GM12878 (cell line): ENCODE measurements around the gene ZC3H6. TPM values are rescaled to one million over a fixed set of nuclear protein-coding genes. Genes with fewer than 3 reads are reported as not detected.
"Not testable (repeated sequence)": the region's sequence is repeated elsewhere in the genome, so short reads cannot be mapped to it uniquely, and the experiment has no call there.

Experiments
- ATAC-seq: fragments of 200-7000 bp; cut with Tn5 transposase; 3 replicates; pipeline ENCODE4 v1.9.1; 2020; ENCODE audit warnings: mild to moderate bottlenecking, moderate library complexity
- BruUV-seq: library from RNA; stranded (reverse); fragments of 400-500 nt; replicated peaks from 2 replicates; lab custom pipeline; 2021; lab: Mats Ljungman, UMichigan
- CTCF ChIA-PET: fragments of 300-600 bp; sonication (Branson Sonifier 250); formaldehyde crosslinking; extraction: SDS; loops from one replicate; lab custom pipeline; 2021; ENCODE audit warnings: inconsistent platforms; lab: Yijun Ruan, JAX
- POLR2A ChIA-PET: fragments of 350-600 bp; formaldehyde crosslinking; extraction: SDS; loops from one replicate; lab custom pipeline; 2021; ENCODE audit warnings: inconsistent platforms; lab: Charles Lee
- RAD21 ChIA-PET: fragments of 300-600 bp; sonication (Branson Sonifier 250); formaldehyde crosslinking; loops from one replicate; lab custom pipeline; 2023; ENCODE audit warnings: antibody characterized with exemption; ENCODE audit not compliant: unreplicated experiment; lab: Charles Lee
- SMC1A ChIA-PET: fragments of 300-600 bp; sonication (Branson Sonifier 250); formaldehyde crosslinking; loops from one replicate; lab custom pipeline; 2023; ENCODE audit not compliant: unreplicated experiment, uncharacterized antibody; lab: Charles Lee
- DNase-seq: peaks from one replicate; pipeline ENCODE4 v3.0.0-alpha.2; 2011; ENCODE audit warnings: low read depth, low spot score
- FAIRE-seq: peaks from 3 replicates; lab custom pipeline; 2011; peaks lifted over from hg19 to GRCh38; lab: Jason Lieb, UNC
- H2AFZ ChIP-seq: 2 replicates; pipeline ENCODE4 v1.6.0; 2011; ENCODE audit warnings: low read depth, low read length, control low read depth; ENCODE audit not compliant: control insufficient read depth
- H3K27ac ChIP-seq: 2 replicates; pipeline ENCODE4 v1.5.1; 2011; ENCODE audit warnings: control low read depth; ENCODE audit not compliant: control insufficient read depth, insufficient read depth
- H3K27me3 ChIP-seq, 2 experiments: replicated peaks in 1 of 2; 2 replicates each; pipeline versions ENCODE4 v1.6.0 to v1.6.1; 2011; ENCODE audit warnings: low read length in 1 of 2; ENCODE audit not compliant: control insufficient read depth in 2 of 2, insufficient read depth in 2 of 2
- H3K36me3 ChIP-seq, 2 experiments: 2 replicates each; pipeline ENCODE4 v1.5.1; 2011; ENCODE audit warnings: low read length in 1 of 2; ENCODE audit not compliant: control insufficient read depth in 2 of 2, insufficient read depth in 2 of 2
- H3K4me1 ChIP-seq: 2 replicates; pipeline ENCODE4 v1.6.1; 2011; ENCODE audit warnings: mild to moderate bottlenecking, low read length, moderate library complexity, mixed read lengths; ENCODE audit not compliant: control insufficient read depth, insufficient read depth
- H3K4me2 ChIP-seq: 2 replicates; pipeline ENCODE4 v1.6.0; 2011; ENCODE audit warnings: control low read depth; ENCODE audit not compliant: control insufficient read depth, insufficient read depth
- H3K4me3 ChIP-seq: fragments of 200-600 bp; sonication (generic); 2 replicates; pipeline ENCODE4 v1.5.1; 2016
- H3K79me2 ChIP-seq: 2 replicates; pipeline ENCODE4 v1.6.0; 2011; ENCODE audit warnings: low read length; ENCODE audit not compliant: control insufficient read depth, insufficient read depth
- H3K9ac ChIP-seq: 2 replicates; pipeline ENCODE4 v1.8.0; 2011; ENCODE audit warnings: low read length, control low read depth, mixed read lengths; ENCODE audit not compliant: control insufficient read depth, insufficient read depth
- H3K9me3 ChIP-seq: replicated peaks from 3 replicates; pipeline ENCODE4 v1.5.1; 2011; ENCODE audit warnings: mild to moderate bottlenecking, low read length; ENCODE audit not compliant: control insufficient read depth, insufficient read depth
- H4K20me1 ChIP-seq: 2 replicates; pipeline ENCODE4 v1.6.0; 2011; ENCODE audit not compliant: control insufficient read depth, insufficient read depth
- LARP7 ChIP-seq: fragments of 450-650 bp; IDR thresholded peaks from 2 replicates; pipeline ENCODE4 v1.6.1; 2017; ENCODE audit warnings: mild to moderate bottlenecking
- MTA3 ChIP-seq: IDR thresholded peaks from 2 replicates; pipeline ENCODE4 v1.6.1; 2012; ENCODE audit warnings: low read length, inconsistent platforms, borderline replicate concordance
- MYC ChIP-seq: IDR thresholded peaks from 2 replicates; pipeline ENCODE4 v1.6.1; 2011; ENCODE audit warnings: mild to moderate bottlenecking, low read length, moderate library complexity, inconsistent platforms; ENCODE audit not compliant: insufficient read depth, insufficient replicate concordance, insufficient read length, severe bottlenecking
- NFYB ChIP-seq: IDR thresholded peaks from 2 replicates; pipeline ENCODE4 v1.6.1; 2011; ENCODE audit warnings: low read depth, mild to moderate bottlenecking, low read length, improper control_type of control experiment, moderate library complexity; ENCODE audit not compliant: insufficient read depth
- RFX5 ChIP-seq: IDR thresholded peaks from 2 replicates; pipeline ENCODE4 v1.6.1; 2011; ENCODE audit warnings: low read depth, low read length, improper control_type of control experiment
- SMARCA5 ChIP-seq: fragments of 450-650 bp; IDR thresholded peaks from 2 replicates; pipeline ENCODE4 v1.6.1; 2017; ENCODE audit warnings: mild to moderate bottlenecking
- ZNF622 ChIP-seq: fragments of 450-650 bp; IDR thresholded peaks from 2 replicates; pipeline ENCODE4 v1.6.1; 2017; ENCODE audit warnings: mild to moderate bottlenecking, inconsistent platforms
- WGBS: methylation state at CpG from one replicate; pipeline ENCODE4 v1.1.6; 2016; ENCODE audit warnings: low lambda C conversion rate; ENCODE audit not compliant: insufficient replicate concordance, insufficient coverage; ENCODE audit errors: missing lambda C conversion rate; 5-methylcytosine and 5-hydroxymethylcytosine counted together
- in situ Hi-C: fragments of 300-500 bp; cut with MboI; formaldehyde crosslinking; loops from 9 replicates; pipeline ENCODE4 v1.14.3; 2018; ENCODE audit warnings: mixed read lengths
- intact Hi-C: fragments of 100-400 bp; cut with micrococcal nuclease; formaldehyde crosslinking; loops from one replicate; pipeline ENCODE4 v1.14.2; 2022; ENCODE audit not compliant: unreplicated experiment
- polyA plus RNA-seq, 11 experiments: library from polyadenylated mRNA; depleted of rRNA in 4 of 11; unstranded in 6 of 11; stranded (reverse) in 5 of 11; fragments of >200 nt; fragmentation: Nextera tagmentation in 4 of 11; fragmentation: Illumina TruSeq in 1 of 11; extraction: Ambion mirVana in 4 of 11; extraction: Trizol in 1 of 11; gene quantifications; 1 replicate in 1 of 11; 2 replicates in 10 of 11; pipeline versions ENCODE4 v1.2.1 to v1.2.3, GENCODE V29; 2011 to 2016; ENCODE audit warnings: inconsistent platforms in 2 of 11, missing spikeins in 2 of 11, low read depth in 1 of 11
- total RNA-seq, 4 experiments: library from RNA; depleted of rRNA in 3 of 4; stranded (reverse); fragments of >200 nt in 3 of 4; fragmentation: Illumina TruSeq in 1 of 4; extraction: Trizol in 1 of 4; gene quantifications; 2 replicates each; pipeline versions ENCODE4 v1.2.1 to v1.2.3, GENCODE V29; 2013 to 2021
- TF ChIP-seq, protein P1 (sequence below): IDR thresholded peaks from 2 replicates; pipeline ENCODE4 v1.6.1; 2012; ENCODE audit warnings: low read depth, low read length, improper control_type of control experiment

ZC3H6 gene
- total and polyA plus RNA-seq, 10 of the 15 experiments (the other 5 are each of a cell fraction or from before 2014, with no cell fraction given) = 0.53 to 4.7 (median 1.9) TPM

DNA sequence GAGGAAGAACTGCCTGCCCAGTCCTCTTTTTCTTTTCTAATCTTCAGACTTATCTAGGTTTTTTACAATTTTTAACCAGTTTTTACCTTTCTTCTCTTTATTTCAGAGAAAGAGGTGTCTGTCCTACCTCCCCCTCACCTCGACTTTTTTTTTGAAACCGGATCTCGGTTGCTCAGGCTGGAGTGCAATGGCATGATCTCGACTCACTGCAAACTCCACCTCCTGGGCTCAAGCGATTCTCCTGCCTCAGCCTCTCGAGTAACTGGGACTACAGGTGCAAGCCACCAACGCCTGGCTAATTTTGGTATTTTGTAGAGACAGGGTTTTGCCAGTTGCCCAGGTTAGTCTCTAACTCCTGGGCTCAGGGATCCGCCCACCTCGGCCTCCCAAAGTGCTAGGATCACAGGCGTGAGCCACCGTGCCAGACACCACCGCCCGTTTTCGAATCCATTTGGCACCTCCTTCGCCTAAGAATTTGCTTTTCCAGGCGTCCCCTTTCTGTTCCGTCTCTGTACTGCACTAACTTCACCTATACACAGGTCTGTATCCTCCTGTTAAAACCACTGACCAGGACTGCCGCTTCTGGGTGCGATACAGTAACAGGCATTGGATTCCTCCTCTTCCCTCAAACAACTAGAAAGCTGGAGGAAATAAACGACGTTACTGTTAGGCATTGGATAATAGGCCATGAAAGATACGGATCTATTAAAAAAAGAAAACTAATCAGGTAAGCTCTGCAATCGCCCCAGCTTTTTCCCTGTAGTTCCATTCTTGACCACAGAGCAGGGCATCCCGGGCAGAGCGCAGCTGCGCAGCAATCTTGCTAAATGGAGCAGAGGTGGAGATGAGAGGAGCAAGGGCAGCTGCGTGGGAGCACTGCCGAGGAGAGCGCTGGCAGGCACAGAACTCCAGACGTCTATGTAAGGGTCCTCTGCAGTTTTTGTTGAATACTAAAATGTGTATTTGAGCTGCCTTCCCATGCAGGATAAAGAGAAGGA lies 69.9 kb downstream of the ZC3H6 start:
- Histone ChIP-seq H3K36me3 (no peaks in the 10 kb centered on the region), H3K9me3 (no peaks in the 10 kb centered on the region), H3K79me2 (no peaks in the 10 kb centered on the region)
- ATAC-seq = no peak
- POLR2A ChIA-PET = no interaction called here
- TF ChIP-seq, protein P1, sequence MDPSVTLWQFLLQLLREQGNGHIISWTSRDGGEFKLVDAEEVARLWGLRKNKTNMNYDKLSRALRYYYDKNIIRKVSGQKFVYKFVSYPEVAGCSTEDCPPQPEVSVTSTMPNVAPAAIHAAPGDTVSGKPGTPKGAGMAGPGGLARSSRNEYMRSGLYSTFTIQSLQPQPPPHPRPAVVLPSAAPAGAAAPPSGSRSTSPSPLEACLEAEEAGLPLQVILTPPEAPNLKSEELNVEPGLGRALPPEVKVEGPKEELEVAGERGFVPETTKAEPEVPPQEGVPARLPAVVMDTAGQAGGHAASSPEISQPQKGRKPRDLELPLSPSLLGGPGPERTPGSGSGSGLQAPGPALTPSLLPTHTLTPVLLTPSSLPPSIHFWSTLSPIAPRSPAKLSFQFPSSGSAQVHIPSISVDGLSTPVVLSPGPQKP = no peak
- TF ChIP-seq MTA3 (no peak), LARP7 (no peak), MYC (no peak), ZNF622 (no peak), SMARCA5 (no peak), RFX5 (no peak), NFYB (no peak)
- TF ChIP-seq, all 136 proteins: peak for 0
- WGBS = 87% methylated on average over 30 of the region's 30 CpGs
- Histone ChIP-seq H4K20me1 (no peaks in the 10 kb centered on the region), H2AFZ (no peak overlapping the region), H3K4me3 (no peak overlapping the region), H3K27me3 (no peaks in the 10 kb centered on the region), H3K4me2 (no peak overlapping the region), H3K4me1 (peaks cover 6% of the 10 kb centered on the region), H3K27ac (no peak overlapping the region), H3K9ac (no peak overlapping the region)
- intact Hi-C loops (no loop called here), in situ Hi-C loops (no loop called here)
- ChIA-PET SMC1A (interaction anchor here (0.6 kb wide), 1 partner anchor 301 kb away, joined by 3 read pairs; no protein-coding TSS in a partner anchor), RAD21 (no interaction called here), CTCF (no interaction called here)
- no peak for DNase-seq
- no TSS peak for BruUV-seq
- FAIRE-seq = no peak

DNA sequence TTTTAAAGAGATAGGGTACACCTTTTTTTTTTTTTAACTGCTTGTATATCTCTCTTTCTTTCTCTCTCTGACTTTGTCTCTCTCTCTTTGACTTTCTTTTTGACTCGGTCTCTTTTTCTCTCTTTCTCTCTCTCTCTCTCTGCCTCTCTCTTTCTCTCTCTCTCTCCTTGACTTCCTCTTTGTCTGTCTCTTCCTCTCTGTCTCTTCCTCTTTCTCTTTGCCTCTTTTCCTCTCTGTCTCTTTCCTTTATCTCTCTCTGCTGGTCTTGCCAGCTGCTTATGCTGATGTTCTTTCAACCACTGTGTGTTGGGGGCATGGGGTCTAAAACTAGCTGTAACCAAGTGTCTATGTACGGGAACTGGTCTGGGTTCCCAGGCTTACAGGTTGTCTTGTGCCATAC lies 76.9 kb downstream of the ZC3H6 start:
- H3K4me2 ChIP-seq, H3K36me3 ChIP-seq, H3K27ac ChIP-seq, intact Hi-C loops, BruUV-seq, H3K4me1 ChIP-seq, H4K20me1 ChIP-seq, H3K79me2 ChIP-seq, in situ Hi-C loops, POLR2A ChIA-PET, RAD21 ChIA-PET, H2AFZ ChIP-seq, H3K27me3 ChIP-seq, DNase-seq, SMC1A ChIA-PET, H3K9ac ChIP-seq, H3K9me3 ChIP-seq, CTCF ChIA-PET, FAIRE-seq, H3K4me3 ChIP-seq, ATAC-seq: not testable (repeated sequence)
- WGBS = 16% methylated on average over 2 of the region's 2 CpGs
